MM.1S (cell line): ENCODE data around the gene PRKCZ.

Experiments used
- DNase-seq: peaks from one replicate; pipeline ENCODE4 v3.0.0-alpha.2; 2015
- H2AFZ ChIP-seq: fragments of 300-600 bp; sonication (generic); 2 replicates; pipeline ENCODE4 v1.6.0; 2016; ENCODE audit warnings: antibody characterized with exemption, low read length
- H3F3A ChIP-seq: fragments of 300-600 bp; sonication (generic); 2 replicates; pipeline ENCODE4 v1.6.1; 2016; ENCODE audit warnings: mild to moderate bottlenecking, antibody characterized with exemption, low read length, moderate library complexity, mixed read lengths; ENCODE audit not compliant: insufficient read depth
- H3K27ac ChIP-seq: fragments of 300-600 bp; sonication (generic); 2 replicates; pipeline ENCODE4 v1.5.1; 2016; ENCODE audit warnings: mild to moderate bottlenecking, low read length
- H3K27me3 ChIP-seq: fragments of 300-600 bp; sonication (generic); replicated peaks from 2 replicates; pipeline ENCODE4 v1.6.0; 2016; ENCODE audit warnings: low read length; ENCODE audit not compliant: insufficient read depth
- H3K36me3 ChIP-seq: fragments of 300-600 bp; sonication (generic); replicated peaks from 2 replicates; pipeline ENCODE4 v1.6.1; 2016; ENCODE audit warnings: mild to moderate bottlenecking, low read length, mixed read lengths; ENCODE audit not compliant: insufficient read depth
- H3K4me1 ChIP-seq: fragments of 300-600 bp; sonication (generic); 2 replicates; pipeline ENCODE4 v1.6.1; 2016; ENCODE audit warnings: low read length, mixed read lengths
- H3K4me2 ChIP-seq: fragments of 300-600 bp; sonication (generic); 2 replicates; pipeline ENCODE4 v1.6.0; 2016; ENCODE audit warnings: low read depth, low read length
- H3K4me3 ChIP-seq: fragments of 300-600 bp; sonication (generic); 2 replicates; pipeline ENCODE4 v1.5.1; 2016; ENCODE audit warnings: low read length, mixed read lengths
- H3K79me2 ChIP-seq: fragments of 300-600 bp; sonication (generic); 2 replicates; pipeline ENCODE4 v1.6.1; 2016; ENCODE audit warnings: mixed run types, low read length, mixed read lengths
- H3K9ac ChIP-seq: fragments of 300-600 bp; sonication (generic); 2 replicates; pipeline ENCODE4 v1.6.1; 2016; ENCODE audit warnings: low read length, mixed read lengths
- H3K9me2 ChIP-seq: fragments of 300-600 bp; sonication (generic); replicated peaks from 2 replicates; pipeline ENCODE4 v1.6.1; 2016; ENCODE audit warnings: mild to moderate bottlenecking, low read length, mixed read lengths; ENCODE audit not compliant: insufficient read depth
- H3K9me3 ChIP-seq: fragments of 300-600 bp; sonication (generic); replicated peaks from 2 replicates; pipeline ENCODE4 v1.6.1; 2016; ENCODE audit warnings: mild to moderate bottlenecking, low read length, mixed read lengths; ENCODE audit not compliant: insufficient read depth
- H4K20me1 ChIP-seq: fragments of 300-600 bp; sonication (generic); 2 replicates; pipeline ENCODE4 v1.6.1; 2016; ENCODE audit warnings: mild to moderate bottlenecking, low read length, moderate library complexity, mixed read lengths; ENCODE audit not compliant: insufficient read depth
- CTCF ChIP-seq: fragments of 300-600 bp; sonication (generic); IDR thresholded peaks from 2 replicates; pipeline ENCODE4 v1.5.1; 2016; ENCODE audit warnings: antibody characterized with exemption, low read length, mixed read lengths
- EZH2 ChIP-seq: fragments of 300-600 bp; sonication (generic); optimal IDR thresholded peaks from 2 replicates; pipeline ENCODE3; 2017; ENCODE audit warnings: low read depth, mild to moderate bottlenecking, antibody characterized with exemption, low read length, mixed read lengths
- EZH2phosphoT487 ChIP-seq: fragments of 300-600 bp; sonication (generic); IDR thresholded peaks from 2 replicates; pipeline ENCODE4 v1.6.1; 2018; ENCODE audit warnings: antibody characterized with exemption, low read length

Gene PRKCZ

GRCh38 chr1:2128189-2128901 is 78.1 kb downstream of the PRKCZ start:
- Histone ChIP-seq H3K36me3 (no peaks in the 10 kb centered on the region), H2AFZ (no peak overlapping the region), H4K20me1 (no peaks in the 10 kb centered on the region), H3K4me1 (no peaks in the 10 kb centered on the region), H3K9me3 (no peaks in the 10 kb centered on the region), H3K4me2 (no peak overlapping the region), H3K27ac (no peak overlapping the region), H3F3A (no peaks in the 10 kb centered on the region), H3K4me3 (no peak overlapping the region), H3K9ac (no peak overlapping the region), H3K79me2 (no peaks in the 10 kb centered on the region), H3K9me2 (no peaks in the 10 kb centered on the region), H3K27me3 (peaks cover 62% of the 10 kb centered on the region)
- no peak for DNase-seq
- TF ChIP-seq CTCF (no peak), EZH2phosphoT487 (no peak), EZH2 (no peak)

- H2AFZ ChIP-seq = no peak overlapping the region
- H3K79me2 ChIP-seq = no peaks in the 10 kb centered on the region
- no peak overlapping the region for H3K4me3 ChIP-seq
- no peaks in the 10 kb centered on the region for H3K4me1 ChIP-seq
- H3K4me2 ChIP-seq = no peak overlapping the region
- TF ChIP-seq CTCF (no peak), EZH2phosphoT487 (no peak), EZH2 (no peak)
- no peaks in the 10 kb centered on the region for H3K9me3 ChIP-seq
- no peak for DNase-seq
- H3K27me3 ChIP-seq = peaks cover 67% of the 10 kb centered on the region
- H3K27ac ChIP-seq = no peak overlapping the region
- H4K20me1 ChIP-seq = no peaks in the 10 kb centered on the region
- H3F3A ChIP-seq = no peaks in the 10 kb centered on the region
- H3K9me2 ChIP-seq = no peaks in the 10 kb centered on the region
- H3K9ac ChIP-seq = no peak overlapping the region
- no peaks in the 10 kb centered on the region for H3K36me3 ChIP-seq
These were observed 79.2 kb downstream of the PRKCZ start for GRCh38 chr1:2129256-2129943.

GRCh38 chr1:2130156-2130555 is 79.9 kb downstream of the PRKCZ start:
- Histone ChIP-seq H3K4me2 (no peak overlapping the region), H3K36me3 (no peaks in the 10 kb centered on the region), H3K4me1 (no peaks in the 10 kb centered on the region), H3K9ac (no peak overlapping the region), H2AFZ (no peak overlapping the region), H3K4me3 (no peak overlapping the region), H3K27me3 (peaks cover 71% of the 10 kb centered on the region), H4K20me1 (no peaks in the 10 kb centered on the region), H3K79me2 (no peaks in the 10 kb centered on the region), H3K9me3 (no peaks in the 10 kb centered on the region), H3F3A (no peaks in the 10 kb centered on the region), H3K9me2 (no peaks in the 10 kb centered on the region), H3K27ac (no peak overlapping the region)
- no peak for DNase-seq
- TF ChIP-seq EZH2phosphoT487 = no peak
- TF ChIP-seq EZH2 = no peak
- no peak for TF ChIP-seq CTCF
